Neural cell (in vitro differentiated cells): ENCODE results near the gene ABCA1.

Source experiments
- CTCF ChIP-seq: fragments of 450-650 bp; IDR thresholded peaks from 2 replicates; pipeline ENCODE4 v1.5.1; 2014; ENCODE audit warnings: antibody characterized with exemption, mild to moderate bottlenecking, moderate library complexity; ENCODE audit not compliant: poor library complexity, severe bottlenecking
- EP300 ChIP-seq: fragments of 450-650 bp; conservative IDR thresholded peaks from 2 replicates; pipeline ENCODE4 v1.6.1; 2014; ENCODE audit warnings: antibody characterized with exemption, mild to moderate bottlenecking, moderate library complexity; ENCODE audit not compliant: poor library complexity, severe bottlenecking
- RAD21 ChIP-seq: fragments of 450-650 bp; conservative IDR thresholded peaks from 2 replicates; pipeline ENCODE4 v1.6.1; 2014; ENCODE audit warnings: antibody characterized with exemption, mild to moderate bottlenecking, moderate library complexity
- TF ChIP-seq, protein P1 (sequence below): IDR thresholded peaks from 2 replicates; pipeline ENCODE4 v1.6.1; 2012; ENCODE audit warnings: borderline replicate concordance

- TF ChIP-seq CTCF (no peak), EP300 (no peak), RAD21 (no peak)
- TF ChIP-seq, protein P1, sequence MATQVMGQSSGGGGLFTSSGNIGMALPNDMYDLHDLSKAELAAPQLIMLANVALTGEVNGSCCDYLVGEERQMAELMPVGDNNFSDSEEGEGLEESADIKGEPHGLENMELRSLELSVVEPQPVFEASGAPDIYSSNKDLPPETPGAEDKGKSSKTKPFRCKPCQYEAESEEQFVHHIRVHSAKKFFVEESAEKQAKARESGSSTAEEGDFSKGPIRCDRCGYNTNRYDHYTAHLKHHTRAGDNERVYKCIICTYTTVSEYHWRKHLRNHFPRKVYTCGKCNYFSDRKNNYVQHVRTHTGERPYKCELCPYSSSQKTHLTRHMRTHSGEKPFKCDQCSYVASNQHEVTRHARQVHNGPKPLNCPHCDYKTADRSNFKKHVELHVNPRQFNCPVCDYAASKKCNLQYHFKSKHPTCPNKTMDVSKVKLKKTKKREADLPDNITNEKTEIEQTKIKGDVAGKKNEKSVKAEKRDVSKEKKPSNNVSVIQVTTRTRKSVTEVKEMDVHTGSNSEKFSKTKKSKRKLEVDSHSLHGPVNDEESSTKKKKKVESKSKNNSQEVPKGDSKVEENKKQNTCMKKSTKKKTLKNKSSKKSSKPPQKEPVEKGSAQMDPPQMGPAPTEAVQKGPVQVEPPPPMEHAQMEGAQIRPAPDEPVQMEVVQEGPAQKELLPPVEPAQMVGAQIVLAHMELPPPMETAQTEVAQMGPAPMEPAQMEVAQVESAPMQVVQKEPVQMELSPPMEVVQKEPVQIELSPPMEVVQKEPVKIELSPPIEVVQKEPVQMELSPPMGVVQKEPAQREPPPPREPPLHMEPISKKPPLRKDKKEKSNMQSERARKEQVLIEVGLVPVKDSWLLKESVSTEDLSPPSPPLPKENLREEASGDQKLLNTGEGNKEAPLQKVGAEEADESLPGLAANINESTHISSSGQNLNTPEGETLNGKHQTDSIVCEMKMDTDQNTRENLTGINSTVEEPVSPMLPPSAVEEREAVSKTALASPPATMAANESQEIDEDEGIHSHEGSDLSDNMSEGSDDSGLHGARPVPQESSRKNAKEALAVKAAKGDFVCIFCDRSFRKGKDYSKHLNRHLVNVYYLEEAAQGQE, result no peak
These were observed 35.1 kb upstream of the ABCA1 start for GRCh38 chr9:104963076-104963475.
